IMR-90 (cell line): Measurements from ENCODE around the gene SDHB. TPM values are rescaled to one million over a fixed set of nuclear protein-coding genes. Genes with fewer than 3 reads are reported as not detected.

Experiments
- ATAC-seq: fragments of 200-7000 bp; cut with Tn5 transposase; 2 replicates; pipeline ENCODE4 v1.9.1; 2020; ENCODE audit warnings: low read depth, mild to moderate bottlenecking, moderate library complexity
- BruUV-seq: library from RNA; stranded (reverse); fragments of 400-500 nt; replicated peaks from 2 replicates; lab custom pipeline; 2021; lab: Mats Ljungman, UMichigan
- CTCF ChIA-PET: fragments of 300-600 bp; formaldehyde crosslinking; extraction: SDS; loops from one replicate; lab custom pipeline; 2021; ENCODE audit warnings: antibody characterized with exemption; lab: Yijun Ruan, JAX
- POLR2A ChIA-PET: fragments of 300-600 bp; sonication (Branson Sonifier 250); formaldehyde crosslinking; loops from one replicate; lab custom pipeline; 2022; ENCODE audit warnings: antibody characterized with exemption; ENCODE audit not compliant: unreplicated experiment; lab: Charles Lee
- DNase-seq: peaks from one replicate; pipeline ENCODE4 v3.0.0; 2013
- H2AFZ ChIP-seq: replicated peaks from 2 replicates; pipeline ENCODE3; 2013; ENCODE audit warnings: low read length, mild to moderate bottlenecking; ENCODE audit not compliant: poor library complexity
- H2AK5ac ChIP-seq: 2 replicates; pipeline ENCODE4 v1.6.1; 2013; ENCODE audit warnings: low read depth, low read length, inconsistent platforms
- H2AK9ac ChIP-seq: replicated peaks from 2 replicates; pipeline ENCODE3; 2013; ENCODE audit warnings: mild to moderate bottlenecking, low read depth, low read length, moderate library complexity; ENCODE audit not compliant: poor library complexity
- H2BK120ac ChIP-seq: 2 replicates; pipeline ENCODE4 v1.6.1; 2013; ENCODE audit warnings: low read depth, low read length, inconsistent platforms
- H2BK15ac ChIP-seq: 3 replicates; pipeline ENCODE4 v1.6.1; 2013; ENCODE audit warnings: low read depth, low read length, inconsistent platforms
- H2BK20ac ChIP-seq: 2 replicates; pipeline ENCODE4 v1.6.1; 2013; ENCODE audit warnings: low read depth, mild to moderate bottlenecking, inconsistent platforms, low read length, moderate library complexity
- H2BK5ac ChIP-seq: 2 replicates; pipeline ENCODE4 v1.6.1; 2013; ENCODE audit warnings: mild to moderate bottlenecking, low read depth, low read length, inconsistent platforms; ENCODE audit not compliant: poor library complexity, severe bottlenecking
- H3K14ac ChIP-seq: replicated peaks from 2 replicates; pipeline ENCODE4 v1.6.1; 2013; ENCODE audit warnings: low read depth, low read length, inconsistent platforms
- H3K18ac ChIP-seq: 2 replicates; pipeline ENCODE4 v1.6.1; 2013; ENCODE audit warnings: low read depth, low read length, control low read depth
- H3K23ac ChIP-seq: 2 replicates; pipeline ENCODE4 v1.6.1; 2013; ENCODE audit warnings: low read depth, low read length, inconsistent platforms
- H3K27ac ChIP-seq: 2 replicates; pipeline ENCODE4 v1.5.1; 2013; ENCODE audit warnings: mild to moderate bottlenecking, control low read depth, low read length; ENCODE audit not compliant: insufficient read depth
- H3K27me3 ChIP-seq: 2 replicates; pipeline ENCODE4 v1.6.1; 2013; ENCODE audit warnings: low read length; ENCODE audit not compliant: control insufficient read depth, insufficient read depth
- H3K36me3 ChIP-seq: 2 replicates; pipeline ENCODE4 v1.6.1; 2013; ENCODE audit warnings: low read length, mixed read lengths; ENCODE audit not compliant: control insufficient read depth, insufficient read depth
- H3K4ac ChIP-seq: 2 replicates; pipeline ENCODE4 v1.6.1; 2013; ENCODE audit warnings: low read depth, low read length, inconsistent platforms
- H3K4me1 ChIP-seq: 2 replicates; pipeline ENCODE4 v1.6.1; 2013; ENCODE audit warnings: low read length, mixed read lengths; ENCODE audit not compliant: control insufficient read depth, insufficient read depth
- H3K4me2 ChIP-seq: 2 replicates; pipeline ENCODE4 v1.6.1; 2013; ENCODE audit warnings: low read depth, mild to moderate bottlenecking, control low read depth, low read length, moderate library complexity
- H3K4me3 ChIP-seq: 2 replicates; pipeline ENCODE4 v1.5.1; 2013; ENCODE audit warnings: low read depth, mild to moderate bottlenecking, control low read depth, low read length, moderate library complexity; ENCODE audit not compliant: insufficient read depth
- H3K56ac ChIP-seq: 2 replicates; pipeline ENCODE4 v1.6.1; 2013; ENCODE audit warnings: low read length, inconsistent platforms; ENCODE audit not compliant: insufficient read depth; ENCODE audit errors: extremely low read depth
- H3K79me1 ChIP-seq, 2 experiments: 2 replicates each; pipeline ENCODE4 v1.6.1; 2013; ENCODE audit warnings: low read length in 2 of 2, inconsistent platforms in 1 of 2, low read depth in 1 of 2
- H3K9ac ChIP-seq: 2 replicates; pipeline ENCODE4 v1.6.1; 2013; ENCODE audit warnings: low read depth, low read length, control low read depth
- H3K9me1 ChIP-seq: 2 replicates; pipeline ENCODE4 v1.6.1; 2013; ENCODE audit warnings: low read length, inconsistent platforms; ENCODE audit not compliant: insufficient read depth
- H3K9me3 ChIP-seq: 2 replicates; pipeline ENCODE4 v1.6.1; 2013; ENCODE audit warnings: low read length; ENCODE audit not compliant: control insufficient read depth, insufficient read depth
- H4K20me1 ChIP-seq: 2 replicates; pipeline ENCODE4 v1.6.1; 2013; ENCODE audit warnings: low read length, inconsistent platforms; ENCODE audit not compliant: insufficient read depth
- H4K5ac ChIP-seq: 2 replicates; pipeline ENCODE4 v1.6.1; 2013; ENCODE audit warnings: mild to moderate bottlenecking, low read depth, low read length, control low read depth
- H4K8ac ChIP-seq, 2 experiments: 2 replicates each; pipeline ENCODE4 v1.6.1; 2013; ENCODE audit warnings: low read depth in 2 of 2, low read length in 2 of 2, control low read depth in 1 of 2, inconsistent platforms in 1 of 2
- H4K91ac ChIP-seq: 2 replicates; pipeline ENCODE4 v1.6.1; 2013; ENCODE audit warnings: low read depth, low read length, inconsistent platforms; ENCODE audit not compliant: insufficient read depth
- BHLHE40 ChIP-seq: fragments of 150-350 bp; IDR thresholded peaks from 2 replicates; pipeline ENCODE4 v1.6.1; 2016; ENCODE audit warnings: mild to moderate bottlenecking, low read depth, low read length
- CEBPB ChIP-seq: IDR thresholded peaks from 2 replicates; pipeline ENCODE4 v1.6.1; 2012; ENCODE audit warnings: low read depth, low read length, improper control_type of control experiment
- CHD1 ChIP-seq: IDR thresholded peaks from 2 replicates; pipeline ENCODE4 v1.6.1; 2012; ENCODE audit warnings: low read depth, low read length, improper control_type of control experiment
- FOS ChIP-seq: fragments of 150-350 bp; IDR thresholded peaks from 2 replicates; pipeline ENCODE4 v1.6.1; 2016; ENCODE audit warnings: low read depth, low read length
- MAFK ChIP-seq: IDR thresholded peaks from 2 replicates; pipeline ENCODE4 v1.6.1; 2012; ENCODE audit warnings: low read depth, low read length, improper control_type of control experiment
- MAZ ChIP-seq: IDR thresholded peaks from 2 replicates; pipeline ENCODE4 v1.6.1; 2012; ENCODE audit warnings: low read depth, mild to moderate bottlenecking, low read length, improper control_type of control experiment, moderate library complexity, borderline replicate concordance
- MXI1 ChIP-seq: IDR thresholded peaks from 2 replicates; pipeline ENCODE4 v1.6.1; 2012; ENCODE audit warnings: low read depth, mild to moderate bottlenecking, low read length, moderate library complexity, borderline replicate concordance
- NFE2L2 ChIP-seq: fragments of 150-350 bp; IDR thresholded peaks from 2 replicates; pipeline ENCODE4 v1.6.1; 2016; ENCODE audit warnings: low read depth, mild to moderate bottlenecking, low read length
- POLR2A ChIP-seq: IDR thresholded peaks from 2 replicates; pipeline ENCODE4 v1.6.1; 2012; ENCODE audit warnings: mild to moderate bottlenecking, low read depth, low read length
- RAD21 ChIP-seq: IDR thresholded peaks from 2 replicates; pipeline ENCODE4 v1.6.1; 2012; ENCODE audit warnings: low read length, improper control_type of control experiment
- RCOR1 ChIP-seq: IDR thresholded peaks from 2 replicates; pipeline ENCODE4 v1.6.1; 2012; ENCODE audit warnings: mild to moderate bottlenecking, low read length, improper control_type of control experiment; ENCODE audit not compliant: insufficient replicate concordance
- RFX5 ChIP-seq: IDR thresholded peaks from 2 replicates; pipeline ENCODE4 v1.8.0; 2012; ENCODE audit warnings: low read depth, mild to moderate bottlenecking, low read length, moderate library complexity
- SMC3 ChIP-seq: fragments of 150-350 bp; IDR thresholded peaks from 2 replicates; pipeline ENCODE4 v1.6.1; 2016; ENCODE audit warnings: low read depth, mild to moderate bottlenecking, antibody characterized with exemption, low read length, moderate library complexity
- WGBS, 2 experiments: methylation state at CpG; one replicate each; pipeline versions ENCODE4 v1.1.5 to v1.1.7; 2013; ENCODE audit warnings: missing lambda C conversion rate in 2 of 2; ENCODE audit not compliant: insufficient read length in 1 of 2; ENCODE audit errors: extremely low coverage in 2 of 2; 5-methylcytosine and 5-hydroxymethylcytosine counted together
- dilution Hi-C: fragments of 300-500 bp; cut with HindIII; formaldehyde crosslinking; loops from one replicate; pipeline ENCODE4 v1.14.3; 2018; ENCODE audit warnings: low sequenced_read_pairs; ENCODE audit not compliant: unreplicated experiment
- in situ Hi-C: fragments of 300-500 bp; cut with MboI; formaldehyde crosslinking; loops from 3 replicates; pipeline ENCODE4 v1.14.3; 2019; ENCODE audit warnings: low sequenced_read_pairs, inconsistent platforms, mixed read lengths
- intact Hi-C: fragments of 100-400 bp; cut with micrococcal nuclease; formaldehyde crosslinking; loops from 2 replicates; pipeline ENCODE4 v1.10.0; 2022
- polyA plus RNA-seq, 3 experiments: library from polyadenylated mRNA; depleted of rRNA; stranded (reverse); fragments of >200 nt; gene quantifications; 2 replicates each; pipeline ENCODE4 v1.2.3, GENCODE V29; 2012; ENCODE audit warnings: low replicate concordance in 1 of 3
- total RNA-seq: library from RNA; depleted of rRNA; stranded (reverse); fragments of >200 nt; gene quantifications from 2 replicates; pipeline ENCODE4 v1.2.3, GENCODE V29; 2012
- TF ChIP-seq, protein P1 (sequence below): fragments of 150-350 bp; IDR thresholded peaks from 2 replicates; pipeline ENCODE4 v1.6.1; 2016; ENCODE audit warnings: low read depth, mild to moderate bottlenecking, low read length, moderate library complexity, borderline replicate concordance
- TF ChIP-seq, protein P2 (sequence below): conservative IDR thresholded peaks from 2 replicates; pipeline ENCODE4 v1.5.1; 2012; ENCODE audit warnings: mild to moderate bottlenecking, low read depth, low read length, improper control_type of control experiment

The SDHB gene
- total and polyA plus RNA-seq, 2 of the 4 experiments (the other 2 are of a cell fraction) = 122 to 206 TPM

DNA sequence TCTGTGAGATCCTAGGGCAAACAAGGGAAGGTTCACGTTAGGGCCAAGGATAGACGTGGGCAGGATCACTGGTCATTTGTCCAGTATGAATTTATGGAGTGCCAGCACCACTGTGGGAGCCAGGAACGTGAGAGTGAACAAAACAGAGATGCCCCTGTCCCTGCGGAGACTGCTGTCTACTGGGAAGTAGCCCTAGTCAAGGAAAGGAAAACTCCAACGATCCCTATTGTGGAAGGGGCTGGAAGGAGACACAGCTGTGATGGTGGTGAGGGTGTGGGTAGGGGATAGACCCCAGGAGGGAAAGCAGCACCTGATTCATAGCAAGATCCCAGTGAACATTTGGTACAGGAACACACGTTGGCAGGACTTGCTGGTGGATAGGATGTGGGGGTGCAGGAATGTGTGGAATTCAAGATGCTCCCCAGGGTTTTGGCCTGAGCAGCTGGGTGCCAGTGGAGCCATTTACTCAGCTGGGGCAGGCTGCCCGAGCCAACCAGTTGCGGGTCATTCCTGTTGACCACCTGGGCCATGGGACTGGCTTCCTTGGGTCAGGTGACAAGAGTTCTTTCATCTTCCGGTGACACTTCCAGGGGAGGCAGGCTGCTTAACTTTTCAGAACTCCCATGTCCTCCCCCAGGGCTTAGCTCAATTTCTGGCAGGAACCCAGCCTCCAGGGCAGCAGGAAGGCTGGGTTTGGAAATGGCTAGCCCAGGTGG, 40.9 kb downstream of the SDHB start:
- Histone ChIP-seq H3K36me3 (peaks cover 2% of the 10 kb centered on the region; the same call in 1 of the 2 replicates), H3K79me1 (peaks cover 7 to 14% of the 10 kb centered on the region in 2 experiments; a peak in 3 of 4 replicates), H3K4me3 (no peak overlapping the region), H4K8ac (no peak overlapping the region), H3K4me1 (peaks cover 10% of the 10 kb centered on the region), H4K20me1 (peaks cover 13% of the 10 kb centered on the region; the same call in 1 of the 2 replicates), H3K27me3 (no peaks in the 10 kb centered on the region), H3K4me2 (no peak overlapping the region), H2AFZ (peak overlapping the region; percentile 58), H2AK9ac (peak overlapping the region; percentile 44), H2AK5ac (no peak overlapping the region), H3K27ac (no peak overlapping the region), H2BK5ac (no peak overlapping the region), H4K5ac (no peak overlapping the region), H3K14ac (no peak overlapping the region), H3K23ac (no peak overlapping the region), H2BK20ac (no peak overlapping the region), H3K18ac (no peak overlapping the region), H3K9ac (no peak overlapping the region), H2BK120ac (no peak overlapping the region), H3K4ac (no peak overlapping the region), H3K9me3 (no peaks in the 10 kb centered on the region), H3K9me1 (peaks cover 3% of the 10 kb centered on the region; the same call in 1 of the 2 replicates), H2BK15ac (no peak overlapping the region), H3K56ac (no peak overlapping the region), H4K91ac (no peak overlapping the region)
- ChIA-PET POLR2A (no interaction called here), CTCF (interaction anchor here (1.3 kb wide), 1 partner anchor 10 kb away, joined by 3 read pairs; no protein-coding TSS in a partner anchor)
- no TSS peak for BruUV-seq
- WGBS, 2 experiments = 57% methylated on average over 5 of the region's 9 CpGs; no CpG with 5 or more reads in 1 of the 2 experiments
- DNase-seq = no peak
- in situ Hi-C loops = no loop called here
- intact Hi-C loops = loop anchor here (2.0 kb wide), 1 partner anchor 62 kb away; no protein-coding TSS in a partner anchor
- dilution Hi-C loops = no loop called here
- ATAC-seq = no peak
- TF ChIP-seq NFE2L2 (no peak), FOS (no peak), MAZ (no peak), BHLHE40 (no peak), SMC3 (no peak), MAFK (no peak), RAD21 (no peak), CHD1 (no peak), POLR2A (no peak), RCOR1 (no peak), MXI1 (no peak), CEBPB (no peak), RFX5 (no peak)
- TF ChIP-seq, protein P1, sequence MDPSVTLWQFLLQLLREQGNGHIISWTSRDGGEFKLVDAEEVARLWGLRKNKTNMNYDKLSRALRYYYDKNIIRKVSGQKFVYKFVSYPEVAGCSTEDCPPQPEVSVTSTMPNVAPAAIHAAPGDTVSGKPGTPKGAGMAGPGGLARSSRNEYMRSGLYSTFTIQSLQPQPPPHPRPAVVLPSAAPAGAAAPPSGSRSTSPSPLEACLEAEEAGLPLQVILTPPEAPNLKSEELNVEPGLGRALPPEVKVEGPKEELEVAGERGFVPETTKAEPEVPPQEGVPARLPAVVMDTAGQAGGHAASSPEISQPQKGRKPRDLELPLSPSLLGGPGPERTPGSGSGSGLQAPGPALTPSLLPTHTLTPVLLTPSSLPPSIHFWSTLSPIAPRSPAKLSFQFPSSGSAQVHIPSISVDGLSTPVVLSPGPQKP = no peak
- TF ChIP-seq, protein P2, sequence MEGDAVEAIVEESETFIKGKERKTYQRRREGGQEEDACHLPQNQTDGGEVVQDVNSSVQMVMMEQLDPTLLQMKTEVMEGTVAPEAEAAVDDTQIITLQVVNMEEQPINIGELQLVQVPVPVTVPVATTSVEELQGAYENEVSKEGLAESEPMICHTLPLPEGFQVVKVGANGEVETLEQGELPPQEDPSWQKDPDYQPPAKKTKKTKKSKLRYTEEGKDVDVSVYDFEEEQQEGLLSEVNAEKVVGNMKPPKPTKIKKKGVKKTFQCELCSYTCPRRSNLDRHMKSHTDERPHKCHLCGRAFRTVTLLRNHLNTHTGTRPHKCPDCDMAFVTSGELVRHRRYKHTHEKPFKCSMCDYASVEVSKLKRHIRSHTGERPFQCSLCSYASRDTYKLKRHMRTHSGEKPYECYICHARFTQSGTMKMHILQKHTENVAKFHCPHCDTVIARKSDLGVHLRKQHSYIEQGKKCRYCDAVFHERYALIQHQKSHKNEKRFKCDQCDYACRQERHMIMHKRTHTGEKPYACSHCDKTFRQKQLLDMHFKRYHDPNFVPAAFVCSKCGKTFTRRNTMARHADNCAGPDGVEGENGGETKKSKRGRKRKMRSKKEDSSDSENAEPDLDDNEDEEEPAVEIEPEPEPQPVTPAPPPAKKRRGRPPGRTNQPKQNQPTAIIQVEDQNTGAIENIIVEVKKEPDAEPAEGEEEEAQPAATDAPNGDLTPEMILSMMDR = no peak
